HEK293 (cell line): ENCODE measurements around the gene EIF4H.
"Not testable (repeated sequence)": the region's sequence is repeated elsewhere in the genome, so short reads cannot be mapped to it uniquely, and the experiment has no call there.

Source experiments
- CTCF ChIA-PET: fragments of 350-600 bp; formaldehyde crosslinking; extraction: SDS; loops from one replicate; lab custom pipeline; 2021; ENCODE audit warnings: antibody characterized with exemption; lab: Yijun Ruan, JAX
- POLR2A ChIA-PET: fragments of 300-600 bp; formaldehyde crosslinking; extraction: SDS; loops from one replicate; lab custom pipeline; 2020; ENCODE audit warnings: antibody characterized with exemption, inconsistent platforms; lab: Yijun Ruan, JAX
- H3K27ac ChIP-seq: fragments of 200-500 bp; sonication (Bioruptor generic); 2 replicates; pipeline ENCODE4 v1.5.1; 2014; ENCODE audit warnings: low read depth, low read length, control low read depth, inconsistent platforms; ENCODE audit errors: extremely low read depth
- H3K36me3 ChIP-seq, 2 experiments: fragments of 200-500 bp in 1 of 2; sonication (Bioruptor generic) in 1 of 2; 1 replicate in 1 of 2; 2 replicates in 1 of 2; pipeline ENCODE4 v1.5.1; 2014 to 2017; ENCODE audit warnings: inconsistent platforms in 2 of 2, low read length in 2 of 2; ENCODE audit not compliant: control insufficient read depth in 2 of 2, insufficient read depth in 1 of 2
- H3K4me1 ChIP-seq: fragments of 200-500 bp; sonication (Bioruptor generic); 2 replicates; pipeline ENCODE4 v1.5.1; 2014; ENCODE audit warnings: mild to moderate bottlenecking, low read length, inconsistent platforms; ENCODE audit not compliant: control insufficient read depth, insufficient read depth
- H3K4me3 ChIP-seq: 2 replicates; pipeline ENCODE4 v1.5.1; 2011; ENCODE audit warnings: low read depth, mild to moderate bottlenecking, control low read depth, low read length, moderate library complexity
- H3K9me3 ChIP-seq: fragments of 200-500 bp; sonication (Bioruptor generic); 2 replicates; pipeline ENCODE4 v1.5.1; 2014; ENCODE audit warnings: low read depth, low read length, inconsistent platforms; ENCODE audit not compliant: control insufficient read depth, insufficient read depth
- KLF1 ChIP-seq: fragments of 450-650 bp; formaldehyde crosslinking; IDR thresholded peaks from 2 replicates; pipeline ENCODE4 v1.5.1; 2016; ENCODE audit warnings: missing biosample characterization, missing genetic modification characterization
- ZFP41 ChIP-seq: fragments of 450-650 bp; formaldehyde crosslinking; IDR thresholded peaks from 2 replicates; pipeline ENCODE4 v1.5.1; 2016; ENCODE audit warnings: missing biosample characterization, missing genetic modification characterization, borderline replicate concordance
- ZNF114 ChIP-seq: fragments of 450-650 bp; formaldehyde crosslinking; IDR thresholded peaks from 2 replicates; pipeline ENCODE4 v1.5.0; 2017; ENCODE audit warnings: missing biosample characterization, missing genetic modification characterization
- ZNF302 ChIP-seq: fragments of 450-650 bp; formaldehyde crosslinking; IDR thresholded peaks from 2 replicates; pipeline ENCODE4 v1.5.1; 2016; ENCODE audit warnings: missing biosample characterization, missing genetic modification characterization, low read depth
- ZNF416 ChIP-seq: fragments of 450-650 bp; formaldehyde crosslinking; IDR thresholded peaks from 2 replicates; pipeline ENCODE4 v1.5.1; 2016; ENCODE audit warnings: missing biosample characterization, missing genetic modification characterization
- ZNF548 ChIP-seq: fragments of 450-650 bp; formaldehyde crosslinking; IDR thresholded peaks from 2 replicates; pipeline ENCODE4 v1.5.1; 2016; ENCODE audit warnings: missing biosample characterization, missing genetic modification characterization
- ZNF654 ChIP-seq: fragments of 450-650 bp; formaldehyde crosslinking; IDR thresholded peaks from 2 replicates; pipeline ENCODE4 v1.5.1; 2016; ENCODE audit warnings: low read depth, missing biosample characterization, missing genetic modification characterization
- ZNF660 ChIP-seq: fragments of 450-650 bp; IDR thresholded peaks from 2 replicates; pipeline ENCODE4 v1.5.1; 2018; ENCODE audit warnings: missing biosample characterization, mild to moderate bottlenecking, missing genetic modification characterization
- ZNF843 ChIP-seq: fragments of 450-650 bp; formaldehyde crosslinking; IDR thresholded peaks from 2 replicates; pipeline ENCODE4 v1.5.1; 2016; ENCODE audit warnings: missing biosample characterization, missing genetic modification characterization
- TF ChIP-seq, protein P1 (sequence below): fragments of 450-650 bp; formaldehyde crosslinking; IDR thresholded peaks from 2 replicates; pipeline ENCODE4 v1.5.1; 2016; ENCODE audit warnings: missing biosample characterization, missing genetic modification characterization, low read depth
- TF ChIP-seq, protein P2 (sequence below): fragments of 450-650 bp; formaldehyde crosslinking; IDR thresholded peaks from 2 replicates; pipeline ENCODE4 v1.5.1; 2016; ENCODE audit warnings: missing biosample characterization, missing genetic modification characterization
- TF ChIP-seq, protein P3 (sequence below): fragments of 450-650 bp; formaldehyde crosslinking; IDR thresholded peaks from 2 replicates; pipeline ENCODE4 v1.5.1; 2016; ENCODE audit warnings: missing biosample characterization, missing genetic modification characterization
- TF ChIP-seq, protein P4 (sequence below): fragments of 450-650 bp; formaldehyde crosslinking; IDR thresholded peaks from 2 replicates; pipeline ENCODE4 v1.5.1; 2016; ENCODE audit warnings: missing biosample characterization, missing genetic modification characterization

EIF4H gene

DNA sequence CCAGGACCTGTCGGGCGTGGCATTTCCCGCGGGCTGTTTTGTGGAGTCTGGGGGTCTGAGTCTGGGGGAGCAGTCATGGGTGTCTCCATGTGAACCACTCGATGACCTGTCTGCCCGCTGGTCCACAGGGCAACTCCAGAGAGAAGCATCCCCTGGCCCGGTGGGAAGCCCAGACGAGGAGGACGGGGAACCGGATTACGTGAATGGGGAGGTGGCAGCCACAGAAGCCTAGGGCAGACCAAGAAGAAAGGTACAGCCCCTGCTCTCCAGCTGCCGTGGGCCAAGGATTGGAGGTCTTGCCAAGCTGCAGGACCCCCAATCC is 50.3 kb downstream of the EIF4H start:
- CTCF ChIA-PET, result no interaction called here
- POLR2A ChIA-PET, result no interaction called here

DNA sequence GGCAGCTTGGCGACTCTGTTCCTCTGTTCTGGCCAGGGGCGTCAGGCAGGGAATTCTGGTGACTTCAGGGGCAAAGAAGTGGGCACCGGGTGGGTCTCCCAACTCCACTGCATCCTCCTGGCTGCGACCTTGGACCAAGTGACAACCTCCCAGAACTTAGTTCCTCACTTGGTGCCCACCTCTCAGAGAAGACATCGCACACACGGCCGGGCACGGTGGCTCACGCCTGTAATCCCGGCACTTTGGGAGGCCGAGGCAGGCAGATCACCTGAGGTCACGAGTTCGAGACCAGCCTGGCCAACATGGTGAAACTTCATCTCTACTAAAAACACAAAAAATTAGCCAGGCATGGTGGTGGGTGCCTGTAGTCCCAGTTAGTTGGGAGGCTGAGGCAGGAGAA is 50.8 kb downstream of the EIF4H start:
- H3K27ac ChIP-seq, H3K9me3 ChIP-seq, H3K4me3 ChIP-seq, H3K4me1 ChIP-seq, POLR2A ChIA-PET, CTCF ChIA-PET: not testable (repeated sequence)
- peaks cover 10 to 36% of the 10 kb centered on the region in 2 experiments for H3K36me3 ChIP-seq

More for the DNA sequence above, 50.3 kb downstream of the EIF4H start:
- Histone ChIP-seq H3K9me3 (no peaks in the 10 kb centered on the region), H3K27ac (no peak overlapping the region), H3K4me3 (no peak overlapping the region), H3K4me1 (no peaks in the 10 kb centered on the region), H3K36me3 (peaks cover 7 to 34% of the 10 kb centered on the region in 2 experiments)
- TF ChIP-seq, protein P1, sequence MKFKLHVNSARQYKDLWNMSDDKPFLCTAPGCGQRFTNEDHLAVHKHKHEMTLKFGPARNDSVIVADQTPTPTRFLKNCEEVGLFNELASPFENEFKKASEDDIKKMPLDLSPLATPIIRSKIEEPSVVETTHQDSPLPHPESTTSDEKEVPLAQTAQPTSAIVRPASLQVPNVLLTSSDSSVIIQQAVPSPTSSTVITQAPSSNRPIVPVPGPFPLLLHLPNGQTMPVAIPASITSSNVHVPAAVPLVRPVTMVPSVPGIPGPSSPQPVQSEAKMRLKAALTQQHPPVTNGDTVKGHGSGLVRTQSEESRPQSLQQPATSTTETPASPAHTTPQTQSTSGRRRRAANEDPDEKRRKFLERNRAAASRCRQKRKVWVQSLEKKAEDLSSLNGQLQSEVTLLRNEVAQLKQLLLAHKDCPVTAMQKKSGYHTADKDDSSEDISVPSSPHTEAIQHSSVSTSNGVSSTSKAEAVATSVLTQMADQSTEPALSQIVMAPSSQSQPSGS (tag by site-specific recombination), result no peak
- TF ChIP-seq KLF1 (tag by site-specific recombination), result 0 out of 2 replicates have a peak, but pooled peaks have one; percentile 3

DNA sequence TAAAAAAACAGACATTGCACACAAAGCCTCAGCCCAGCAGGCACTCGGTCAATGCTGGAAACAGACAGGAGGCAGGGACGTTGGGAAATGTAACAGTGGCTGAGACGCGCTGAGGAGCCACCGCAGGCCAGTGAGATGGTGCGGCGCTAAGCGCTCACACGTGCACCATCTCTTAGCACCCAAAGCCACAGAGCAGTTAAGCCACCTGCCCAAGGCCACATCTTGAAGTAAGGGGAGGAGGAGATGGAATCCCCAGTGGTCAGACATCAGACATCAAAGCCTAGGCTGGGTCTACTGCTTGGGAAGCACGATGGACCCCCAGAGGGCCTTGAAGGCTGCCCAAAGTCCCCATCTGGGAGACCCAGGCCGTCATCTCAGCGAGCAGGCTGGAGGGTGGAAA is 51.2 kb downstream of the EIF4H start:
- no peak overlapping the region for H3K27ac ChIP-seq
- ChIA-PET CTCF (no interaction called here), POLR2A (no interaction called here)

More for the DNA sequence above, 51.2 kb downstream of the EIF4H start:
- H3K9me3 ChIP-seq, result no peaks in the 10 kb centered on the region
- H3K36me3 ChIP-seq, result peaks cover 12 to 39% of the 10 kb centered on the region in 2 experiments
- H3K4me1 ChIP-seq, result no peaks in the 10 kb centered on the region
- TF ChIP-seq ZNF660 (tag by site-specific recombination) (no peak), ZNF302 (tag by site-specific recombination) (no peak), ZNF548 (tag by site-specific recombination) (no peak), ZNF416 (no peak), KLF1 (tag by site-specific recombination) (no peak), ZFP41 (tag by site-specific recombination) (no peak), ZNF654 (tag by site-specific recombination) (no peak), ZNF843 (tag by site-specific recombination) (no peak), ZNF114 (tag by site-specific recombination) (no peak)
- TF ChIP-seq, protein P2, sequence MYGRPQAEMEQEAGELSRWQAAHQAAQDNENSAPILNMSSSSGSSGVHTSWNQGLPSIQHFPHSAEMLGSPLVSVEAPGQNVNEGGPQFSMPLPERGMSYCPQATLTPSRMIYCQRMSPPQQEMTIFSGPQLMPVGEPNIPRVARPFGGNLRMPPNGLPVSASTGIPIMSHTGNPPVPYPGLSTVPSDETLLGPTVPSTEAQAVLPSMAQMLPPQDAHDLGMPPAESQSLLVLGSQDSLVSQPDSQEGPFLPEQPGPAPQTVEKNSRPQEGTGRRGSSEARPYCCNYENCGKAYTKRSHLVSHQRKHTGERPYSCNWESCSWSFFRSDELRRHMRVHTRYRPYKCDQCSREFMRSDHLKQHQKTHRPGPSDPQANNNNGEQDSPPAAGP, result no peak
- TF ChIP-seq, protein P3, sequence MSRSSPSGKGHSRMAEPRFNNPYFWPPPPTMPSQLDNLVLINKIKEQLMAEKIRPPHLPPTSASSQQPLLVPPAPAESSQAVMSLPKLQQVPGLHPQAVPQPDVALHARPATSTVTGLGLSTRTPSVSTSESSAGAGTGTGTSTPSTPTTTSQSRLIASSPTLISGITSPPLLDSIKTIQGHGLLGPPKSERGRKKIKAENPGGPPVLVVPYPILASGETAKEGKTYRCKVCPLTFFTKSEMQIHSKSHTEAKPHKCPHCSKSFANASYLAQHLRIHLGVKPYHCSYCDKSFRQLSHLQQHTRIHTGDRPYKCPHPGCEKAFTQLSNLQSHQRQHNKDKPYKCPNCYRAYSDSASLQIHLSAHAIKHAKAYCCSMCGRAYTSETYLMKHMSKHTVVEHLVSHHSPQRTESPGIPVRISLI (tag by site-specific recombination), result no peak
- TF ChIP-seq, protein P1 (tag by site-specific recombination), result no peak
- TF ChIP-seq, protein P4, sequence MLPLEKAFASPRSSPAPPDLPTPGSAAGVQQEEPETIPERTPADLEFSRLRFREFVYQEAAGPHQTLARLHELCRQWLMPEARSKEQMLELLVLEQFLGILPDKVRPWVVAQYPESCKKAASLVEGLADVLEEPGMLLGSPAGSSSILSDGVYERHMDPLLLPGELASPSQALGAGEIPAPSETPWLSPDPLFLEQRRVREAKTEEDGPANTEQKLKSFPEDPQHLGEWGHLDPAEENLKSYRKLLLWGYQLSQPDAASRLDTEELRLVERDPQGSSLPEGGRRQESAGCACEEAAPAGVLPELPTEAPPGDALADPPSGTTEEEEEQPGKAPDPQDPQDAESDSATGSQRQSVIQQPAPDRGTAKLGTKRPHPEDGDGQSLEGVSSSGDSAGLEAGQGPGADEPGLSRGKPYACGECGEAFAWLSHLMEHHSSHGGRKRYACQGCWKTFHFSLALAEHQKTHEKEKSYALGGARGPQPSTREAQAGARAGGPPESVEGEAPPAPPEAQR (tag by site-specific recombination), result no peak
- H3K4me3 ChIP-seq, result no peak overlapping the region
